GM23248 (cell line): ENCODE results near the gene PRKCE.

Source experiments
- EZH2 ChIP-seq: fragments of 200-600 bp; sonication (generic); IDR thresholded peaks from 2 replicates; pipeline ENCODE4 v1.6.1; 2018; ENCODE audit warnings: antibody characterized with exemption, mild to moderate bottlenecking; ENCODE audit not compliant: insufficient read depth, poor library complexity, severe bottlenecking
- EZH2phosphoT487 ChIP-seq: fragments of 200-600 bp; sonication (generic); IDR thresholded peaks from 2 replicates; pipeline ENCODE4 v1.6.1; 2018; ENCODE audit warnings: antibody characterized with exemption, moderate library complexity, mild to moderate bottlenecking, low read depth; ENCODE audit not compliant: insufficient read depth

GRCh38 chr2:45772038-45772437 is 120.6 kb downstream of the PRKCE start:
- TF ChIP-seq EZH2 (no peak), EZH2phosphoT487 (no peak)
